Measurements from ENCODE around the gene MBD4. TPM values are rescaled to one million over a fixed set of nuclear protein-coding genes. Genes with fewer than 3 reads are reported as not detected.
"Not testable (repeated sequence)": the region's sequence is repeated elsewhere in the genome, so short reads cannot be mapped to it uniquely, and the experiment has no call there.

Gene MBD4
- total RNA-seq, 4 donors from 2014 or later, result 11.4 to 38.6 (median 18.8) TPM

DNA sequence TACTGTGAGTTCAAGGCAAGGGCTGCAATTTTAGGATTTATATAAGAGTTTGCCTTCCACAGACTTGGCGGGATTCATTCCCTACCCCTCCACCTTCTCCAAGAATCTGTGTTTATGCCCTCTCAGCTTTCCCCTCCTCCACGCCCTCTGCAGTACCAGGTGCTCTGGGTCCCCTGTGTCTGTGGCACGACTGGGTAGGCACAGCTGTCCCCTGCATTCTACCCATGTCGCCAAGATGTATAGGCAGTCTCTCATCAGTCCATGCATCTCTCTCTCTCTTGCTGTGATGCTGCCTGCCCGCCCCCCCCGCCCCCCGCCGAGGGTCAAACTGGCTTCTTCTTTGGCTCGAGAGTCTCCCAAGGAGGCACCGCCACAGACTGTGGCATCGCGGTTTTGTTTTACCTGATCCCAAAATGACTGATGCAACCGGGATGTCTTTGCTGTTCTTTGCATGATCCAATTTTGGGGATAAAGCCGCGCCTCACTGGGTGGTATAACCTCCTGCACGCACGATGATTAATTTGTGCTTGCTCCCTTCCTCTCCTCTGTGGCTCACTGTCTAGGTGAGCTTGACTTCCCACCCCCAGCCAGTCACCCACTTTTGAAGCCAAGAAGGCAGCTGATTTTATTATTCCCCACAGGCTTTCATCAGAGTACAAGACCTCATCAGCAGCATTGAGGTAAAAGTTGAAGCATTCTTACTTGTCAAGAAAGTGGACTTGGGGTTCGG is 55.0 kb downstream of the MBD4 start:
- WGBS, 2 donors (ENCODE audit: low coverage in 1 of 2), result 62 to 72% methylated on average over 9 to 10 of the region's 18 CpGs

DNA sequence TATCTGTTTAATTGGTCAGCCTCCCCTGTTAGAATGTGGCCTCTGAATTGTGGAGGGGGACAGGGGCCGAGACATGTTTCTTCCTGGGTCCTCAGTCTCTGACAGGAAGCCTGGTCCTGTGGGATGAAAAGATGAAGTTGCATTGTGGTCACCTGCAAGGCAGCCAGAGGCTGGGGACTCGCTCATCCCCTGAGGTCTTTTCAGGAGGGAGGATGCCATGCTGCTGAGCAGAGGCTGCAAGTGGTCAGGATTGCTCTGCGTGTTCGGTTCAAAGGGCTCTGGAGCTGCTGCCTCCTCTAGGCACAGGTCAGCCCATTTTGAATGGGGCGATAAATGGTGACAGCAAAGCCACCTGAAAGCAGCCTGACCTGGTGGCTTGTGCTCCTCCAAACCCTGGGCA is 55.6 kb downstream of the MBD4 start:
- not testable (repeated sequence) for ATAC-seq, H3K9me3 ChIP-seq, H3K4me1 ChIP-seq, H3K27ac ChIP-seq, H3K4me3 ChIP-seq, H3K27me3 ChIP-seq
- no CpG with 5 or more reads among the region's 5 CpGs for WGBS, 2 donors (ENCODE audit: low coverage in 1 of 2)
- peaks cover 0 to 40% of the 10 kb centered on the region in 2 donors for H3K36me3 ChIP-seq

More for the DNA sequence above, 55.0 kb downstream of the MBD4 start:
- Histone ChIP-seq H3K9me3 (no peaks in the 10 kb centered on the region), H3K27me3 (no peaks in the 10 kb centered on the region), H3K4me1 (peaks cover 0 to 7% (median 4%) of the 10 kb centered on the region in 3 donors), H3K4me3 (no peak overlapping the region), H3K36me3 (peaks cover 0 to 46% of the 10 kb centered on the region in 2 donors), H3K27ac (no peak overlapping the region)
- TF ChIP-seq, protein P1, sequence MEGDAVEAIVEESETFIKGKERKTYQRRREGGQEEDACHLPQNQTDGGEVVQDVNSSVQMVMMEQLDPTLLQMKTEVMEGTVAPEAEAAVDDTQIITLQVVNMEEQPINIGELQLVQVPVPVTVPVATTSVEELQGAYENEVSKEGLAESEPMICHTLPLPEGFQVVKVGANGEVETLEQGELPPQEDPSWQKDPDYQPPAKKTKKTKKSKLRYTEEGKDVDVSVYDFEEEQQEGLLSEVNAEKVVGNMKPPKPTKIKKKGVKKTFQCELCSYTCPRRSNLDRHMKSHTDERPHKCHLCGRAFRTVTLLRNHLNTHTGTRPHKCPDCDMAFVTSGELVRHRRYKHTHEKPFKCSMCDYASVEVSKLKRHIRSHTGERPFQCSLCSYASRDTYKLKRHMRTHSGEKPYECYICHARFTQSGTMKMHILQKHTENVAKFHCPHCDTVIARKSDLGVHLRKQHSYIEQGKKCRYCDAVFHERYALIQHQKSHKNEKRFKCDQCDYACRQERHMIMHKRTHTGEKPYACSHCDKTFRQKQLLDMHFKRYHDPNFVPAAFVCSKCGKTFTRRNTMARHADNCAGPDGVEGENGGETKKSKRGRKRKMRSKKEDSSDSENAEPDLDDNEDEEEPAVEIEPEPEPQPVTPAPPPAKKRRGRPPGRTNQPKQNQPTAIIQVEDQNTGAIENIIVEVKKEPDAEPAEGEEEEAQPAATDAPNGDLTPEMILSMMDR (IDR thresholded peaks at IDR 0.05), result no peak
- no peak for TF ChIP-seq EP300 (IDR thresholded peaks at IDR 0.05)
- TF ChIP-seq POLR2AphosphoS5 (IDR thresholded peaks at IDR 0.05), result no peak
- TF ChIP-seq POLR2A (IDR thresholded peaks at IDR 0.05), result no peak
- no peak for ATAC-seq

DNA sequence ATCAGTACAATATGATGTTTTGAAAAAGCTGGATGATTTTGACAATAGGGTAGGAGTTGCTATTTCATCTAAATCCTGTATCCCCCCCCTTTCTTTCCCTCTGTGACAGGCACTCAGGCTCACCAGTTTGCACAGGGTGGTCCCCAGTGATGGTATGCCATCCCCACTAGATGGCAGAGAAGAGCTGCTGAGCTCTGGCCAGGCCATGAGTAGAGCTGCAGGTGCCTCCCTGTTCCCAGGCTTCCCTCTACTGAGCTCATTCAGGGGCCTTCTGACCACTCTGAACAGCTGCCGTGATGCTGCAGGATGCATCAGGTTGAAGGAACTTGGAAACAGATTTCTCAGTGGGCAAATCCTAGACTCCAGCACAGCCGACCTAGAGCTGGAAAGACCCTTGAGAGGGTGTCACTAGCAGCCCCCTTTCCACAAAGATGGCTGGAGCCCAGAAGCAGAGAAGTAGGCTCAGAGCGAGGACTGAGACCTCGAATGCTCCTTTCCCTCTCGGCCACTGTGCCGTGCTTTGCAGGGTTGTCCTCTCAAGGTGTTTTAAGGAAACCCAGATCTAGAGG is 56.4 kb downstream of the MBD4 start:
- Histone ChIP-seq H3K4me1 (no peaks in the 10 kb centered on the region), H3K4me3 (no peak overlapping the region), H3K27ac (no peak overlapping the region), H3K27me3 (no peaks in the 10 kb centered on the region), H3K9me3 (no peaks in the 10 kb centered on the region), H3K36me3 (peaks cover 0 to 33% of the 10 kb centered on the region in 2 donors)
- WGBS, 2 donors (ENCODE audit: low coverage in 1 of 2), result 40% methylated on average over 1 of the region's 6 CpGs
- no peak for TF ChIP-seq EP300 (IDR thresholded peaks at IDR 0.05)
- TF ChIP-seq, protein P1 (IDR thresholded peaks at IDR 0.05), result peak in 3 of 4 experiments; percentile 47 to 70 (median 49)
- peak; percentile 73 for ATAC-seq

DNA sequence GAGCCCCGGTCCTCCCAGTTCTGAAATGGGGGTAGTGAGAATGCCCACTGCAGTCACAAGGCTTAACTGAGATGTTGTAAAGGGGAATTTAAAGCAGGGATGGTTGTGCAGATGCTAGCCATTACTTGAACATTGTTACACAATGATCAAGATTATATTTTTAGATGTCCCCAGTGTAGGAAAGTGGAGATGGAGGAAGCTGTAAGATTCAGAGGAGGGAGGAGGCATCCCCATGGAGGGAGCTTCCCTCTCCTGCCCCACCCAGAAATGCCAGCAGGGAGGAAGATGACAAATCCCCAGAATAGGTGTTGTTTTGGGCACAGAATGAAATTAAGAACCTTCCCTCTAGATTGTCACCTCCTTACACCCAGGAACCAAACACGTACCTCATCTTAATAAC is 57.4 kb downstream of the MBD4 start:
- no peak overlapping the region for H3K27ac ChIP-seq
- TF ChIP-seq EP300 (IDR thresholded peaks at IDR 0.05), result no peak
- no peaks in the 10 kb centered on the region for H3K9me3 ChIP-seq
- H3K4me1 ChIP-seq, result no peaks in the 10 kb centered on the region
- WGBS, 2 donors (ENCODE audit: low coverage in 1 of 2), result 60 to 85% methylated on average over 1 to 2 of the region's 2 CpGs
- ATAC-seq, result no peak
- H3K27me3 ChIP-seq, result no peaks in the 10 kb centered on the region
- H3K4me3 ChIP-seq, result no peak overlapping the region
- peaks cover 0 to 22% of the 10 kb centered on the region in 2 donors for H3K36me3 ChIP-seq

Small RNAs within 50 kb of the gene (small RNA-seq; reads per million reads assigned to genes)
- 30.3 to 75.8 (median 46.2) reads per million in 4 donors for gene SNORA7B

Other genes starting within 250 kb of the MBD4 start
- 10 to 100 TPM; 64.6 to 95.8 (median 74.0) TPM for gene COPG1, start 190.3 kb downstream of the MBD4 start, total RNA-seq
- gene HMCES, start 161.1 kb downstream of the MBD4 start, total RNA-seq, result 10 to 100 TPM; 25.3 to 35.7 (median 30.2) TPM
- under 1 TPM in 2 of 4 donors, not detected in 2; 0.08 to 0.47 TPM for gene EFCAB12, start 11.3 kb downstream of the MBD4 start, total RNA-seq
- gene IFT122, start 276 bp upstream of the MBD4 start, total RNA-seq, result 10 to 100 TPM; 18.1 to 38.3 (median 26.8) TPM
- not detected for gene RHO, start 88.7 kb upstream of the MBD4 start, total RNA-seq
- not detected for gene H1-8, start 103.2 kb upstream of the MBD4 start, total RNA-seq
- gene PLXND1, start 166.7 kb upstream of the MBD4 start, total RNA-seq, result 10 to 100 TPM; 45.0 to 77.9 (median 61.5) TPM